ENCODE measurements around the gene PEPD.
"Not testable (repeated sequence)": the region's sequence is repeated elsewhere in the genome, so short reads cannot be mapped to it uniquely, and the experiment has no call there.

Gene PEPD
- 15.3 to 24.1 reads per million in 2 donors for total RNA-seq

- DNase-seq: peak; percentile 60 to 83 (median 73)
Observed at GRCh38 chr19:33521480-33522370, at the start of gene PEPD. Gene PEPD, minus strand, starts transcription at chr19:33521791. Its CDS starts 31 bp downstream, at chr19:33521760.

- DNase-seq: no peak
Observed at GRCh38 chr19:33569821-33570220, 48.2 kb upstream of the PEPD start.

GRCh38 chr19:33568706-33569105 is 47.1 kb upstream of the PEPD start:
- DNase-seq: no peak

GRCh38 chr19:33564836-33565338 is 43.3 kb upstream of the PEPD start:
- DNase-seq: no peak

- DNase-seq: no peak
Observed at GRCh38 chr19:33562636-33563035, 41.0 kb upstream of the PEPD start.

- DNase-seq: not testable (repeated sequence)
Observed at GRCh38 chr19:33561666-33562065, 40.1 kb upstream of the PEPD start.

GRCh38 chr19:33561261-33561660 is 39.7 kb upstream of the PEPD start:
- no peak for DNase-seq

GRCh38 chr19:33559996-33560395 is 38.4 kb upstream of the PEPD start:
- no peak for DNase-seq

- no peak for DNase-seq
Observed at GRCh38 chr19:33558856-33559255, 37.3 kb upstream of the PEPD start.

- no peak for DNase-seq
Observed at GRCh38 chr19:33558151-33558550, 36.6 kb upstream of the PEPD start.

- DNase-seq: no peak
Observed at GRCh38 chr19:33557720-33558119, 36.1 kb upstream of the PEPD start.

- DNase-seq: no peak
Observed at GRCh38 chr19:33557196-33557595, 35.6 kb upstream of the PEPD start.

- no peak for DNase-seq
Observed at GRCh38 chr19:33556261-33556660, 34.7 kb upstream of the PEPD start.

- not testable (repeated sequence) for DNase-seq
Observed at GRCh38 chr19:33555726-33556125, 34.1 kb upstream of the PEPD start.

GRCh38 chr19:33554821-33555220 is 33.2 kb upstream of the PEPD start:
- no peak for DNase-seq

GRCh38 chr19:33554391-33554790 is 32.8 kb upstream of the PEPD start:
- DNase-seq: no peak

- DNase-seq: no peak
Observed at GRCh38 chr19:33553530-33554310, 32.1 kb upstream of the PEPD start.

GRCh38 chr19:33552928-33553279 is 31.3 kb upstream of the PEPD start:
- no peak for DNase-seq

GRCh38 chr19:33552191-33552927 is 30.8 kb upstream of the PEPD start:
- no peak for DNase-seq

- no peak for DNase-seq
Observed at GRCh38 chr19:33551676-33552075, 30.1 kb upstream of the PEPD start.

GRCh38 chr19:33550768-33551167 is 29.2 kb upstream of the PEPD start:
- DNase-seq: no peak

GRCh38 chr19:33547676-33548075 is 26.1 kb upstream of the PEPD start:
- no peak for DNase-seq

GRCh38 chr19:33546656-33547055 is 25.1 kb upstream of the PEPD start:
- DNase-seq: no peak
